SU-DHL-6 (cell line): ENCODE measurements around the gene NOP10.

Experiments used
- EZH2phosphoT487 ChIP-seq: fragments of 200-600 bp; sonication (generic), shearing (Covaris generic); conservative IDR thresholded peaks from 2 replicates; pipeline ENCODE4 v1.6.1; 2018; ENCODE audit warnings: mild to moderate bottlenecking, antibody characterized with exemption, low read length, moderate library complexity, mixed read lengths
- TF ChIP-seq, protein P1 (sequence below): fragments of 200-600 bp; sonication (generic); IDR thresholded peaks from one replicate; pipeline ENCODE4 v1.5.1; 2017; ENCODE audit warnings: antibody characterized with exemption, mild to moderate bottlenecking, low read length, moderate library complexity; ENCODE audit not compliant: insufficient read depth, poor library complexity, severe bottlenecking

- TF ChIP-seq, protein P1, sequence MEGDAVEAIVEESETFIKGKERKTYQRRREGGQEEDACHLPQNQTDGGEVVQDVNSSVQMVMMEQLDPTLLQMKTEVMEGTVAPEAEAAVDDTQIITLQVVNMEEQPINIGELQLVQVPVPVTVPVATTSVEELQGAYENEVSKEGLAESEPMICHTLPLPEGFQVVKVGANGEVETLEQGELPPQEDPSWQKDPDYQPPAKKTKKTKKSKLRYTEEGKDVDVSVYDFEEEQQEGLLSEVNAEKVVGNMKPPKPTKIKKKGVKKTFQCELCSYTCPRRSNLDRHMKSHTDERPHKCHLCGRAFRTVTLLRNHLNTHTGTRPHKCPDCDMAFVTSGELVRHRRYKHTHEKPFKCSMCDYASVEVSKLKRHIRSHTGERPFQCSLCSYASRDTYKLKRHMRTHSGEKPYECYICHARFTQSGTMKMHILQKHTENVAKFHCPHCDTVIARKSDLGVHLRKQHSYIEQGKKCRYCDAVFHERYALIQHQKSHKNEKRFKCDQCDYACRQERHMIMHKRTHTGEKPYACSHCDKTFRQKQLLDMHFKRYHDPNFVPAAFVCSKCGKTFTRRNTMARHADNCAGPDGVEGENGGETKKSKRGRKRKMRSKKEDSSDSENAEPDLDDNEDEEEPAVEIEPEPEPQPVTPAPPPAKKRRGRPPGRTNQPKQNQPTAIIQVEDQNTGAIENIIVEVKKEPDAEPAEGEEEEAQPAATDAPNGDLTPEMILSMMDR = no peak
- TF ChIP-seq EZH2phosphoT487 = no peak
These were observed 41.9 kb downstream of the NOP10 start for GRCh38 chr15:34301058-34301457.
